IPS DF 6.9 (cell line): ENCODE measurements around the gene MVB12B.

Experiments used
- DNase-seq: peaks from one replicate; pipeline ENCODE4 v3.0.0-alpha.2; 2013; ENCODE audit warnings: low read depth, low spot score
- H3K27ac ChIP-seq: one replicate; pipeline ENCODE4 v1.5.1; 2013; ENCODE audit warnings: low read length, control low read depth
- H3K27me3 ChIP-seq: 2 replicates; pipeline ENCODE4 v1.6.1; 2013; ENCODE audit warnings: mild to moderate bottlenecking, low read length; ENCODE audit not compliant: control insufficient read depth, insufficient read depth
- H3K36me3 ChIP-seq: 2 replicates; pipeline ENCODE4 v1.6.1; 2013; ENCODE audit warnings: low read length; ENCODE audit not compliant: control insufficient read depth, insufficient read depth
- H3K4me1 ChIP-seq: 2 replicates; pipeline ENCODE4 v1.6.1; 2013; ENCODE audit warnings: low read length; ENCODE audit not compliant: control insufficient read depth, insufficient read depth
- H3K4me3 ChIP-seq: 2 replicates; pipeline ENCODE4 v1.5.1; 2013; ENCODE audit warnings: mild to moderate bottlenecking, low read length
- H3K9me3 ChIP-seq: 2 replicates; pipeline ENCODE4 v1.6.1; 2013; ENCODE audit warnings: low read length, inconsistent platforms; ENCODE audit not compliant: control insufficient read depth, insufficient read depth
- WGBS: extraction: QIAGEN DNeasy Blood & Tissue Kit; methylation state at CpG from one replicate; pipeline ENCODE4 v1.1.7; 2013; ENCODE audit warnings: mixed read lengths, missing lambda C conversion rate; ENCODE audit not compliant: insufficient read length, insufficient coverage; 5-methylcytosine and 5-hydroxymethylcytosine counted together

Gene MVB12B

GRCh38 chr9:126318858-126319257 is 7.8 kb upstream of the MVB12B start:
- WGBS, result no CpG with 5 or more reads among the region's 6 CpGs
- Histone ChIP-seq H3K4me3 (no peak overlapping the region), H3K4me1 (no peaks in the 10 kb centered on the region), H3K27me3 (no peaks in the 10 kb centered on the region), H3K9me3 (no peaks in the 10 kb centered on the region), H3K36me3 (no peaks in the 10 kb centered on the region), H3K27ac (no peak overlapping the region)
- no peak for DNase-seq

- WGBS, result no CpG with 5 or more reads among the region's 5 CpGs
- Histone ChIP-seq H3K4me1 (no peaks in the 10 kb centered on the region), H3K36me3 (no peaks in the 10 kb centered on the region), H3K4me3 (no peak overlapping the region), H3K27ac (no peak overlapping the region), H3K9me3 (no peaks in the 10 kb centered on the region), H3K27me3 (no peaks in the 10 kb centered on the region)
- DNase-seq, result no peak
These were observed 7.0 kb upstream of the MVB12B start for GRCh38 chr9:126319671-126320070.

GRCh38 chr9:126320158-126320922 is 6.3 kb upstream of the MVB12B start:
- Histone ChIP-seq H3K4me1 (no peaks in the 10 kb centered on the region), H3K27me3 (no peaks in the 10 kb centered on the region), H3K9me3 (no peaks in the 10 kb centered on the region), H3K27ac (no peak overlapping the region), H3K36me3 (no peaks in the 10 kb centered on the region), H3K4me3 (no peak overlapping the region)
- WGBS, result no CpG with 5 or more reads among the region's 4 CpGs
- no peak for DNase-seq

GRCh38 chr9:126321742-126322141 is 4.9 kb upstream of the MVB12B start:
- no peak for DNase-seq
- WGBS, result no CpG with 5 or more reads among the region's 1 CpG
- H3K4me1 ChIP-seq, result peaks cover 2% of the 10 kb centered on the region; the same call in 1 of the 2 replicates
- no peak overlapping the region for H3K27ac ChIP-seq
- H3K36me3 ChIP-seq, result no peaks in the 10 kb centered on the region
- H3K4me3 ChIP-seq, result no peak overlapping the region
- H3K9me3 ChIP-seq, result no peaks in the 10 kb centered on the region
- H3K27me3 ChIP-seq, result no peaks in the 10 kb centered on the region

GRCh38 chr9:126325821-126326220 is 808 bp upstream of the MVB12B start:
- Histone ChIP-seq H3K4me1 (peaks cover 2% of the 10 kb centered on the region; the same call in 1 of the 2 replicates), H3K27me3 (no peaks in the 10 kb centered on the region), H3K27ac (no peak overlapping the region), H3K36me3 (no peaks in the 10 kb centered on the region), H3K9me3 (no peaks in the 10 kb centered on the region), H3K4me3 (peak overlapping the region; percentile 17; the same call in 1 of the 2 replicates)
- no peak for DNase-seq
- no CpG with 5 or more reads among the region's 6 CpGs for WGBS

GRCh38 chr9:126327006-126327713 is 531 bp downstream of the MVB12B start:
- no peaks in the 10 kb centered on the region for H3K9me3 ChIP-seq
- WGBS, result no CpG with 5 or more reads among the region's 59 CpGs
- H3K36me3 ChIP-seq, result no peaks in the 10 kb centered on the region
- peaks cover 2% of the 10 kb centered on the region; the same call in 1 of the 2 replicates for H3K4me1 ChIP-seq
- H3K27ac ChIP-seq, result no peak overlapping the region
- H3K4me3 ChIP-seq, result peak overlapping the region; percentile 17; the same call in 1 of the 2 replicates
- H3K27me3 ChIP-seq, result no peaks in the 10 kb centered on the region
- no peak for DNase-seq

- Histone ChIP-seq H3K27me3 (no peaks in the 10 kb centered on the region), H3K27ac (no peak overlapping the region), H3K36me3 (no peaks in the 10 kb centered on the region), H3K4me3 (no peak overlapping the region), H3K9me3 (no peaks in the 10 kb centered on the region), H3K4me1 (peaks cover 2% of the 10 kb centered on the region; the same call in 1 of the 2 replicates)
- WGBS, result no CpG with 5 or more reads among the region's 5 CpGs
- DNase-seq, result no peak
These were observed 1.1 kb downstream of the MVB12B start for GRCh38 chr9:126327714-126328185.

- Histone ChIP-seq H3K27me3 (no peaks in the 10 kb centered on the region), H3K4me1 (peaks cover 2% of the 10 kb centered on the region; the same call in 1 of the 2 replicates), H3K27ac (no peak overlapping the region), H3K36me3 (no peaks in the 10 kb centered on the region), H3K4me3 (no peak overlapping the region), H3K9me3 (no peaks in the 10 kb centered on the region)
- 100% methylated on average over 1 of the region's 3 CpGs for WGBS
- no peak for DNase-seq
These were observed 1.8 kb downstream of the MVB12B start for GRCh38 chr9:126328407-126328806.

GRCh38 chr9:126329476-126330275 is 3.0 kb downstream of the MVB12B start:
- Histone ChIP-seq H3K4me3 (no peak overlapping the region), H3K27ac (no peak overlapping the region), H3K9me3 (no peaks in the 10 kb centered on the region), H3K27me3 (no peaks in the 10 kb centered on the region), H3K4me1 (peaks cover 2% of the 10 kb centered on the region; the same call in 1 of the 2 replicates), H3K36me3 (no peaks in the 10 kb centered on the region)
- no CpG with 5 or more reads among the region's 10 CpGs for WGBS
- DNase-seq, result no peak

GRCh38 chr9:126330536-126330935 is 3.9 kb downstream of the MVB12B start:
- DNase-seq, result no peak
- Histone ChIP-seq H3K27me3 (no peaks in the 10 kb centered on the region), H3K9me3 (no peaks in the 10 kb centered on the region), H3K4me3 (no peak overlapping the region), H3K27ac (no peak overlapping the region), H3K4me1 (peaks cover under 1% of the 10 kb centered on the region; the same call in 1 of the 2 replicates), H3K36me3 (no peaks in the 10 kb centered on the region)
- WGBS, result no CpG with 5 or more reads among the region's 4 CpGs
